ENCODE measurements around the gene KIF3B. TPM values are rescaled to one million over a fixed set of nuclear protein-coding genes. Genes with fewer than 3 reads are reported as not detected.
A peak's percentile ranks its signal among the peaks of the same experiment; 100 is the strongest.
"Not testable (repeated sequence)": the region's sequence is repeated elsewhere in the genome, so short reads cannot be mapped to it uniquely, and the experiment has no call there.

Gene KIF3B
- total and polyA plus RNA-seq, 2 donors: 15.8 to 21.1 TPM

DNA sequence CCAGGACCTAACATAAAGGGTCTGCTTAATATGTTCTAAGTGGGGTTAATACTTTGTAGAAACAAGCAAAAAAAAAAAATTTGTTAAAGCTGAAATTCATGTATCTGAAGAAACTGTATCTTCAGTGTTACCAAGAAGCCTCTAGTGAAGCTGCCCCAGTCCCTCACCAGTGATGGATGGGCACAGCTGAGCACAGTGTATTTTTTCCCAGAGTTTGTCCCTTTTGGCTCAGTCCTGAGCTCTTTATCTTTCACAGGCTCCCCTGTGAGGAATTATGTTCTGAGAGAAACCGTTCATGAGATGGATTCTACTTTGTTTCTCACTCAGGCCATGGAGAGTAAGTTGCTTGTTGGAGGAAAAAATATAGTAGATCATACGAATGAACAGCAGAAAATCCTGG is 38.4 kb downstream of the KIF3B start:
- H3K4me1 ChIP-seq (ENCODE audit: insufficient read depth): no peaks in the 10 kb centered on the region
- no peaks in the 10 kb centered on the region for H3K36me3 ChIP-seq (ENCODE audit: insufficient read depth)
- no peak overlapping the region for H3K27ac ChIP-seq (ENCODE audit: low read depth)
- DNase-seq (ENCODE audit: extremely low spot score): no peak
- WGBS: 86% methylated on average over 2 of the region's 2 CpGs
- no peak overlapping the region for H3K4me3 ChIP-seq (ENCODE audit: low read depth, low read length)

DNA sequence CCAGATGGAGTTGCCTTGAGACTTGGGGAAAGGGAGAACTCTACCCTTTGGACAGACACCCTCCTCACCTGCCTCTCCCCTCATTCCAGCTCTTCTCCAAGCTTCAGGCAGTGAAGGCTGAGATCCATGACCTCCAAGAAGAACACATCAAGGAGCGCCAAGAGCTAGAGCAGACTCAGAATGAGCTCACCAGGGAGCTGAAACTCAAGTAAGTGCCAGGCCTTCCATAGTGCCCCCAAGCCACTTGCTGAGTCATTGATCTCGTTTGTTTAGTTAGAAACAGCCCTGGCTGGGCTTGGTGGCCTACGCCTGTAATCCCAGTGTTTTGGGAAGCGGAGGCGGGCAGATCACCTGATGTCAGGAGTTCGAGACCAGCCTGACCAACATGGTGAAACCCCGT is 39.2 kb downstream of the KIF3B start:
- 89% methylated on average over 7 of the region's 7 CpGs for WGBS
- no peaks in the 10 kb centered on the region for H3K36me3 ChIP-seq (ENCODE audit: insufficient read depth)
- no peaks in the 10 kb centered on the region for H3K4me1 ChIP-seq (ENCODE audit: insufficient read depth)
- no peak for DNase-seq (ENCODE audit: extremely low spot score)
- H3K4me3 ChIP-seq (ENCODE audit: low read depth, low read length): no peak overlapping the region
- H3K27ac ChIP-seq (ENCODE audit: low read depth): no peak overlapping the region

DNA sequence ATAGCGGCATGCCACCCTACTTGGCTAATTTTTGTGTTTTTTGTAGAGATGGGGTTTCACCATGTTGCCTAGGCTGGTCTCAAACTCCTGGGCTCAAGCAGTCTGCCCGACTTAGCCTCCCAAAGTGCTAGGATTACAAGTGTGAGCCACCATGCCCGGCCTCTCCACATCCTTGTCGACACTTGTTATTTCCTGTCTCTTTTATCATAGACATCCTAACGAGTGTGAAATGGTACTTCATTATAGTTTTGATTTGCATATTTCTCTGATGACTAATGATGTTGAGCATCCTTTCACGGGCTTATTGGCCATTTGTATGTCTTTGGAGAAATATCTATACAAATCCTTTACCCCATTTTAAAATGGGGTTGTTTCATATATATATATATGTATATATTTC is 41.6 kb downstream of the KIF3B start:
- H3K27ac ChIP-seq (ENCODE audit: low read depth): no peak overlapping the region
- H3K36me3 ChIP-seq (ENCODE audit: insufficient read depth): no peaks in the 10 kb centered on the region
- no peaks in the 10 kb centered on the region for H3K4me1 ChIP-seq (ENCODE audit: insufficient read depth)
- DNase-seq (ENCODE audit: extremely low spot score): no peak
- WGBS: 87% methylated on average over 6 of the region's 6 CpGs
- H3K4me3 ChIP-seq (ENCODE audit: low read depth, low read length): no peak overlapping the region

DNA sequence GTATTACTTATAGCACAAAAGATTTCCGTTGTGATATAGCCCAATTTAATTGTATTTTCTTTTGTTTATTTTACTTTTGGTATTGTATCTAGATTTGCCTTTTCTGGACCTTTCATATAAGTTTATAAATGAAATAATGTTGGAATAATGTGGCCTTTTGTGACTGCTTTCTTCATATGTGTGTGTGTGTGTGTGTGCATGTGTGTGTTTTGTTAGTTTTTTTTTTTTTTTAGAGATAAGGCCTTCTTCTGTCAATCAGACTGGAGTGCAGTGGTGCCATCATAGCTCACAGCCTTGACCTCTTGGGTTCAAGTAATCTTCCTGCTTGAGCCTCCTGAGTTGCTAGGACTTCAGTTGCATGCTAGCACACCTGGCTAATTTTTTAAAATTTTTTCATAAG is 42.9 kb downstream of the KIF3B start:
- DNase-seq (ENCODE audit: extremely low spot score): no peak
- WGBS: 87% methylated on average over 1 of the region's 1 CpG
- H3K36me3 ChIP-seq (ENCODE audit: insufficient read depth): no peaks in the 10 kb centered on the region
- H3K4me3 ChIP-seq (ENCODE audit: low read depth, low read length): no peak overlapping the region
- H3K27ac ChIP-seq (ENCODE audit: low read depth): no peak overlapping the region
- H3K4me1 ChIP-seq (ENCODE audit: insufficient read depth): no peaks in the 10 kb centered on the region

DNA sequence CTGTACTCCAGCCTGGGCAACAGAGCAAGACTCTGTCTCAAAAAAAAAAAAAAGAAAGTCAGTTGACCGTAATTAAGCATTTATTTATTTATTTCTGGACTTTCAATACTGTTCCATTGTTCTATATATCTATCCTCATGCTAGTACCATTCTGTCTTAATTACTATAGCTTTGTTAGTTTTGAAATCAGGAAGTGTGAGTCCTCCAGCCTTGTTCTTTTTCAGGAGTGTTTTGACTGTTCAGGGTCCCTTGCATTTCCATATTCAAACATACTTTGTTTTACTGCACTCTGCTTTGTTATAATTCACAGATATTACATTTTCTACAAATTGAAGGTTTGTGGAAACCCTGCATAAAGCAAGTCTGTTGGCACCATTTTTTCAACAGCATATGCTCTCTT is 43.9 kb downstream of the KIF3B start:
- 80% methylated on average over 1 of the region's 1 CpG for WGBS
- H3K4me1 ChIP-seq (ENCODE audit: insufficient read depth): no peaks in the 10 kb centered on the region
- H3K27ac ChIP-seq (ENCODE audit: low read depth): no peak overlapping the region
- no peak overlapping the region for H3K4me3 ChIP-seq (ENCODE audit: low read depth, low read length)
- no peak for DNase-seq (ENCODE audit: extremely low spot score)
- H3K36me3 ChIP-seq (ENCODE audit: insufficient read depth): no peaks in the 10 kb centered on the region

DNA sequence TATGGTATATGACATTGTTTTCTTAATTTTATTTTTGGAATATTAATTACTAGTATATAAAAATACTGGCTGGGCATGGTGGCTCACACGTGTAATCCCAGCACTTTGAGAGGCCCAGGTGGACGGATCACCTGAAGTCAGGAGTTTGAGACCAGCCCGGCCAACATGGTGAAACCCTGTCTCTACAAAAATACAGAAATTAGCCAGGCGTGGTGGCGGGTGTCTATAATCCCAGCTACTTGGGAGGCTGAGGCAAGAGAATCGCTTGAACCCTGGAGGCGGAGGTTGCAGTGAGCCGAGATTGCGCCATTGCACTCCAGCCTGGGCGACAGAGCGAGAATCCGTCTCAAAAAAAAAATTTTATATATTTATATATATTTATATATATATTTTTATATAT is 44.8 kb downstream of the KIF3B start:
- DNase-seq (ENCODE audit: extremely low spot score); H3K36me3 ChIP-seq (ENCODE audit: insufficient read depth); H3K27ac ChIP-seq (ENCODE audit: low read depth); H3K4me3 ChIP-seq (ENCODE audit: low read depth, low read length); H3K4me1 ChIP-seq (ENCODE audit: insufficient read depth): not testable (repeated sequence)
- 96% methylated on average over 12 of the region's 12 CpGs for WGBS

DNA sequence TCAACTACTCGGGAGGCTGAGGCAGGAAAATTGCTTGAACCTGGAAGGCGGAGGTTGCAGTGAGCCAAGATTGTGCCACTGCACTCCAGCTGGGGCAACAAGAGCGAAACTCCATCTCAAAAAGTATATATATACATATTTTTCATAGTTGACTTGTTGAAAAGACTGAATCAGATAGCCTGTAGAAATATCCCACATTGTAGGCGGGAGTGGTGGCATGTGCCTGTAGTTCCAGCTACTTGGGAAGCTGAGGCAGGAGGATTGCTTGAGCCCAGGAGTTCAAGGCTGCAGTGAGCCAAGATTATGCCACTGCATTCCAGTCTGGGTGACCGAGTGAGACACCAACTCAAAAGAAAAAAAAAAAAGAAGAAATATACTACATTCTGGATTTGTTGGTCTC is 46.3 kb downstream of the KIF3B start:
- DNase-seq (ENCODE audit: extremely low spot score); H3K4me1 ChIP-seq (ENCODE audit: insufficient read depth); H3K36me3 ChIP-seq (ENCODE audit: insufficient read depth); H3K4me3 ChIP-seq (ENCODE audit: low read depth, low read length); H3K27ac ChIP-seq (ENCODE audit: low read depth): not testable (repeated sequence)
- WGBS: 96% methylated on average over 5 of the region's 5 CpGs

DNA sequence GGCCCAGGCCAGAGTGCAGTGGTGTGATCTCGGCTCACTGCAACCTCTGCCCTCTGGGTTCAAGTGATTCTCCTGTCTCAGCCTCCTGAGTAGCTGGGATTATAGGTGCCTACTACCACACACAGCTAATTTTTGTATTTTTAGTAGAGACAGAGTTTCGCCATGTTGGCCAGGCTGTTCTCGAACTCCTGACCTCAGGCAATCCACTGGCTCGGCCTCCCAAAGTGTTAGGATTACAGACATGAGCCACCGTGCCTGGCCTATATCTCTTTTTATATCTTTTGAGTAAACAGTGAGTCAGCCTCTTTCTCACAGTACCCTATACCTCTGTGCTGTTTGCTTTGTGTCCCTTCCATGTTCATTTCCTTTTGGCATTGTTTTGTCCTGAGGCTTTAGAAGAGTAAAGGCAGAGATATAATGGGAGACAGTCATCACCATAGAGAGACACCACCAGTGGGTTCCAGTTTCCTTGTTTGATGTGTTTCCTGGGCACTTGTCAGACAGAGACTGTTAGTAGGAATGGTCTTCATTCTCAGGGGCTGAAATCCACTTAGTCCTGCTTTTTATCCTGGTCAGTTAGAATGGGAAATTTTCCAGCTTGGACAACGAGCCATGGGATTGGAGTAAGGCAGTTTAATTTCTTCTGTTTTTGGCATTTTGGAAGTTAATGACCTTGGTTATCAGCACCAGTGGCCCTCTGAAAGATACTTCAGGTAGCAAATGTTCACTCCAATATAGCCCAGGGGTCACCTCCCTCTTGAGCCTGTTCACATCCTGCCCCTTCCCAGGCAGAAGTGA is 48.5 kb downstream of the KIF3B start:
- no peak overlapping the region for H3K4me3 ChIP-seq (ENCODE audit: low read depth, low read length)

DNA sequence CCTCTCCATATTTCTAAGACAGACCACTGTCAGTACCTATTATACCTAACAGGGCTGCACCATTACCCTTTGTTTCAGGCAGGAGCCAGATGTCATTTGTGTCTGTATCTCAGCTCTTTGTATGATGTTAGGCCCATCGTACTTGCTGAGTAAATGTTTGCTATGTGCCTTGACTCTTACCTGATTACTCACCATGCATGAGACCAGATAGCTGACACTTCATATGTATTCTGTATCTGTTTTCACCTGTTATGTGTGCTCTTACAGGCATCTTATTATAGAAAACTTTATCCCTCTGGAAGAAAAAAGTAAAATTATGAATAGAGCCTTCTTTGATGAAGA is 49.0 kb downstream of the KIF3B start:
- H3K36me3 ChIP-seq (ENCODE audit: insufficient read depth): no peaks in the 10 kb centered on the region

More for the DNA sequence above, 48.5 kb downstream of the KIF3B start:
- H3K4me1 ChIP-seq (ENCODE audit: insufficient read depth): no peaks in the 10 kb centered on the region
- no peaks in the 10 kb centered on the region for H3K36me3 ChIP-seq (ENCODE audit: insufficient read depth)
- no peak for DNase-seq (ENCODE audit: extremely low spot score)
- WGBS: 66% methylated on average over 6 of the region's 6 CpGs
- peak overlapping the region; percentile 28 for H3K27ac ChIP-seq (ENCODE audit: low read depth)

DNA sequence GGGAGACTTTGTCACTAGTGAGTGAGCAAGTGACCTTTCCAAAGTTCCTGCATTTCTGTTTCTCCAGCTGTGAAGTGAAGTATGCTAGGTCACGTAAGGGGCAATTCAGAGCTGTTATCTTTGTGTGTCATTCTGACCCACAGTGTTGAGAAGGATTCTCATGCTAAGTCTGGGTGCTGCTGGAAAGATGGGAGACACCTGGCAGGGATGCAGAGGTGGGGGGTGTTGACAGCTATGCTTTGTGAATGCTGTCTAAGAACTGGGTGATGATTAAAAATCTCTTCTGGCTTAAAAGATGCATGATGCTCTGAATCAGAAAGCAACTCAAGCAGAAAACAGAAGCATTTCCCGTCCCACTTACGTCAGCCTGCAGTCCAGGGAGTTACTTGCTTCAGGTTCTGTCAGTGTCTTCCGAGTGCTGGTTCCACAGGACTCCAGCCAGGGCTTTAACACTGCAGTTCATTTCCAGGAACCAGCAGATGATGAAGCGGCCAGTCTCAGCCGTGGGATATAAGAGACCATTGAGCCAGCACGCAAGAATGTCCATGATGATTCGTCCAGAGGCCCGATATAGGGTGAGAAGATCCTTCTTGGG is 49.7 kb downstream of the KIF3B start:
- H3K4me1 ChIP-seq (ENCODE audit: insufficient read depth): no peaks in the 10 kb centered on the region
- no peak for DNase-seq (ENCODE audit: extremely low spot score)
- no peak overlapping the region for H3K27ac ChIP-seq (ENCODE audit: low read depth)
- H3K36me3 ChIP-seq (ENCODE audit: insufficient read depth): no peaks in the 10 kb centered on the region
- no peak overlapping the region for H3K4me3 ChIP-seq (ENCODE audit: low read depth, low read length)
- 82% methylated on average over 9 of the region's 9 CpGs for WGBS

More for the DNA sequence above, 49.0 kb downstream of the KIF3B start:
- WGBS: 54% methylated on average over 1 of the region's 1 CpG
- Histone ChIP-seq H3K4me3 (ENCODE audit: low read depth, low read length) (no peak overlapping the region), H3K4me1 (ENCODE audit: insufficient read depth) (no peaks in the 10 kb centered on the region), H3K27ac (ENCODE audit: low read depth) (no peak overlapping the region)
- DNase-seq (ENCODE audit: extremely low spot score): no peak

DNA sequence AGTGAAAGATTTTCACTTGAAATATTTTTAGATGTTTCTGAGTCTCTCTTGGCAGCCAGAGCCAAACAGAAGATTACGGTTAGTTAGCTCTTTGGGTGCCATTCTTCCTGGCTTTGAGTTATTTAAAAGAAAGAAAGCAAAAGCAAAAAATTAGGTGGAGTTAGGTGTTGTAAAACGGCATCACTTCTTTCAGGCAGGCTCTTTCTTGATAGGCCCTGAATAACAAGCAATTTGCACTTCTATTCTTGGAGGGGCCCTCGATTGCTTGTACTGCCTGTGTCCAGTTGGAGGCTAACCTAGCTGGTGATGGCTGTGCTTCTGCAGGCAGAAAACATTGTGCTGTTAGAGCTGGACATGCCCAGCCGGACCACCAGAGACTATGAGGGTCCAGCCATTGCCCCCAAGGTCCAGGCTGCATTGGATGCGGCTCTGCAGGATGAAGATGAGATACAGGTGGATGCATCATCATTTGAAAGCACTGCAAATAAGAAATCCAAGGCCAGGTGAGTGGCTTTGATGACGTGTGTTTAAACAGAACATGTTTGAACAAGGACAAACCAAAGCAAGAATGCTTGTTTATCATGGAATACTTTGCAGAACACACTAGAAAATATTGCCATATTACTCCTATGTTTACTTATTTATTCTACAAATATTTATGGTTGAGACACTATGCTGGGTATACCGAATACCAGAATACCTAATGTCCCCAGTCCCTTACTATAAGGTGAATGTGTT is 52.5 kb downstream of the KIF3B start:
- no peak overlapping the region for H3K27ac ChIP-seq (ENCODE audit: low read depth)
- WGBS: 86% methylated on average over 7 of the region's 7 CpGs
- no peaks in the 10 kb centered on the region for H3K4me1 ChIP-seq (ENCODE audit: insufficient read depth)
- H3K36me3 ChIP-seq (ENCODE audit: insufficient read depth): no peaks in the 10 kb centered on the region
- no peak overlapping the region for H3K4me3 ChIP-seq (ENCODE audit: low read depth, low read length)
- DNase-seq (ENCODE audit: extremely low spot score): no peak

DNA sequence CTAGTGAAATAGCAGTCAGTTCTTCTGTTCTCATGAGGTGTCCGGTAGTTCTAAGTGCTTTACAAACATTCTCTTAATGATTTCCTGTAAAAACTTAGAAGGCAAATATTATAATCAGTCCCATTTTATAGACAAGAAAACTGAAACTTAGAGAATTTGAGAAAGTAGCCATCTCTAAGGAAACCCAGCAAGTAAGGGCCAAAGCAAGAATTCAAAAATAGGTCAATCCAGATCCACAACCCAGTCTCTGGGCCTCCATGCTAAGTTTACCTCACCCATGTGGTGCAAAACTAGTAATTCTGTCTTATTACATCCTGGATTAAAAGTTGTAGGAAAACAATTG is 53.1 kb downstream of the KIF3B start:
- H3K4me1 ChIP-seq (ENCODE audit: insufficient read depth): no peaks in the 10 kb centered on the region
- DNase-seq (ENCODE audit: extremely low spot score): no peak
- H3K4me3 ChIP-seq (ENCODE audit: low read depth, low read length): no peak overlapping the region
- H3K27ac ChIP-seq (ENCODE audit: low read depth): no peak overlapping the region
- no peaks in the 10 kb centered on the region for H3K36me3 ChIP-seq (ENCODE audit: insufficient read depth)
- WGBS: 87% methylated on average over 1 of the region's 1 CpG

DNA sequence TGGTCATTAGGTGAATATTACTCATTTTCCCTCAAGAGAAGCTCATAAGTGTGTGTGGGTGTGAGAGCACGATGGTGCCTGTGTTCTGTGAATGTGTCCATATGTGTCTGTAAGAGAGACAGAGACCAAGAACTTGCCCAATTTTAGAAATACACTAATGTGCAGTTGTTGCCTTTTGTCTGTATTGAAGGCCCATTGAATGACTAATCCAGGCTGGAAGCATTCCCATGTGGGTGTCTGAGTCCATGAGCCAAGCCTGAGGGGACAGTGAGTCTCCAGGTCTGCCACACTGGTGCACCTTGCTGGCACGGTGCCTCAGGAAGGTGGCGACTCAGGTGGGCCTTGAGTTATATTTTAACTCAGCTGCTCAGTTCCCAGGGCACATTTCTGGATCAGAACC is 55.2 kb downstream of the KIF3B start:
- Histone ChIP-seq H3K27ac (ENCODE audit: low read depth) (no peak overlapping the region), H3K4me3 (ENCODE audit: low read depth, low read length) (no peak overlapping the region), H3K36me3 (ENCODE audit: insufficient read depth) (no peaks in the 10 kb centered on the region), H3K4me1 (ENCODE audit: insufficient read depth) (no peaks in the 10 kb centered on the region)
- DNase-seq (ENCODE audit: extremely low spot score): no peak
- whole genome bisulfite sequencing: 87% methylated on average over 3 of the region's 3 CpGs

All from urinary bladder (tissue), 4 donors.